ENCODE data around the gene ERGIC1. TPM values are rescaled to one million over a fixed set of nuclear protein-coding genes. Genes with fewer than 3 reads are reported as not detected.
"Not testable (repeated sequence)": the region's sequence is repeated elsewhere in the genome, so short reads cannot be mapped to it uniquely, and the experiment has no call there.

Gene ERGIC1
- total RNA-seq, 1 experiment from 2014 or later, result 77.0 TPM

GRCh38 chr5:172809774-172810173, 24.3 kb upstream of the ERGIC1 start:
- Histone ChIP-seq H3T11ph (ENCODE audit: low read length) (no peak overlapping the region), H2AFZ (ENCODE audit: low read length) (no peak overlapping the region), H3K23me2 (ENCODE audit: insufficient read length, low read depth, low read length, poor library complexity, severe bottlenecking) (no peaks in the 10 kb centered on the region), H3K4me1 (ENCODE audit: insufficient read depth, low read length) (no peaks in the 10 kb centered on the region), H3K27me3 (ENCODE audit: insufficient read depth, low read length) (no peaks in the 10 kb centered on the region), H3K14ac (ENCODE audit: insufficient read depth, low read length) (no peak overlapping the region), H3K4me2 (ENCODE audit: insufficient read depth, insufficient read length, low read length) (no peak overlapping the region), H3K9ac (ENCODE audit: extremely low read depth, insufficient read length, low read length) (no peak overlapping the region), H3K79me1 (ENCODE audit: insufficient read depth, low read depth, low read length, poor library complexity, severe bottlenecking) (no peaks in the 10 kb centered on the region), H4K8ac (replicated peaks; ENCODE audit: insufficient read length, low read depth, low read length) (no peak overlapping the region), H4K20me1 (ENCODE audit: control insufficient read depth, insufficient read depth, insufficient read length) (no peaks in the 10 kb centered on the region), H3K79me2 (ENCODE audit: insufficient read depth, low read length) (no peaks in the 10 kb centered on the region), H2BK15ac (ENCODE audit: low read depth, low read length) (no peak overlapping the region), H2AK5ac (ENCODE audit: insufficient read length, low read length) (no peak overlapping the region), H4K91ac (ENCODE audit: insufficient read length, low read depth, low read length) (no peak overlapping the region), H3K23ac (ENCODE audit: insufficient read length, low read depth, low read length) (no peak overlapping the region), H3K27ac (ENCODE audit: insufficient read length, low read depth, low read length) (no peak overlapping the region), H3K56ac (ENCODE audit: insufficient read length, low read depth, low read length) (no peak overlapping the region), H2BK120ac (ENCODE audit: low read depth, low read length, poor library complexity, severe bottlenecking) (no peak overlapping the region), H2BK12ac (ENCODE audit: insufficient read length, low read depth, low read length) (no peak overlapping the region), H3K9me3 (ENCODE audit: control insufficient read depth, low read depth, low read length) (no peaks in the 10 kb centered on the region), H4K5ac (ENCODE audit: insufficient read length, low read depth, low read length) (no peak overlapping the region), H3K18ac (ENCODE audit: insufficient read length, low read depth, low read length) (no peak overlapping the region), H2BK5ac (ENCODE audit: insufficient read length, low read length) (no peak overlapping the region), H2BK20ac (ENCODE audit: low read depth, low read length, poor library complexity, severe bottlenecking) (no peak overlapping the region), H3K4ac (ENCODE audit: low read depth, low read length) (no peak overlapping the region)
- Mint-ChIP-seq H3K27ac (no peak overlapping the region), H3K27me3 (ENCODE audit: low read depth) (peaks cover 11% of the 10 kb centered on the region), H3K4me1 (peaks cover 13 to 15% of the 10 kb centered on the region in 2 experiments), H3K9me3 (peaks cover 2% of the 10 kb centered on the region in 2 experiments; a peak in 2 of 5 replicates), H3K36me3 (ENCODE audit: insufficient read depth in 1 of 3, low read depth in 3 of 3) (no peaks in the 10 kb centered on the region), H3K4me3 (no peak overlapping the region)
- DNase-seq, result no peak
- TF ChIP-seq, protein P1, sequence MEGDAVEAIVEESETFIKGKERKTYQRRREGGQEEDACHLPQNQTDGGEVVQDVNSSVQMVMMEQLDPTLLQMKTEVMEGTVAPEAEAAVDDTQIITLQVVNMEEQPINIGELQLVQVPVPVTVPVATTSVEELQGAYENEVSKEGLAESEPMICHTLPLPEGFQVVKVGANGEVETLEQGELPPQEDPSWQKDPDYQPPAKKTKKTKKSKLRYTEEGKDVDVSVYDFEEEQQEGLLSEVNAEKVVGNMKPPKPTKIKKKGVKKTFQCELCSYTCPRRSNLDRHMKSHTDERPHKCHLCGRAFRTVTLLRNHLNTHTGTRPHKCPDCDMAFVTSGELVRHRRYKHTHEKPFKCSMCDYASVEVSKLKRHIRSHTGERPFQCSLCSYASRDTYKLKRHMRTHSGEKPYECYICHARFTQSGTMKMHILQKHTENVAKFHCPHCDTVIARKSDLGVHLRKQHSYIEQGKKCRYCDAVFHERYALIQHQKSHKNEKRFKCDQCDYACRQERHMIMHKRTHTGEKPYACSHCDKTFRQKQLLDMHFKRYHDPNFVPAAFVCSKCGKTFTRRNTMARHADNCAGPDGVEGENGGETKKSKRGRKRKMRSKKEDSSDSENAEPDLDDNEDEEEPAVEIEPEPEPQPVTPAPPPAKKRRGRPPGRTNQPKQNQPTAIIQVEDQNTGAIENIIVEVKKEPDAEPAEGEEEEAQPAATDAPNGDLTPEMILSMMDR (conservative IDR thresholded peaks at IDR 0.05), result no peak
- WGBS (ENCODE audit: extremely low coverage, insufficient read length, low lambda C conversion rate), result no CpG with 5 or more reads among the region's 2 CpGs

- H3K4ac ChIP-seq (ENCODE audit: low read depth, low read length); H2BK120ac ChIP-seq (ENCODE audit: low read depth, low read length, poor library complexity, severe bottlenecking); H3K36me3 Mint-ChIP-seq (ENCODE audit: insufficient read depth in 1 of 3, low read depth in 3 of 3); H3K56ac ChIP-seq (ENCODE audit: insufficient read length, low read depth, low read length); H3K79me1 ChIP-seq (ENCODE audit: insufficient read depth, low read depth, low read length, poor library complexity, severe bottlenecking); H3K23ac ChIP-seq (ENCODE audit: insufficient read length, low read depth, low read length); H3K9me3 ChIP-seq (ENCODE audit: control insufficient read depth, low read depth, low read length); H2BK20ac ChIP-seq (ENCODE audit: low read depth, low read length, poor library complexity, severe bottlenecking); H3K9me3 Mint-ChIP-seq; H3K14ac ChIP-seq (ENCODE audit: insufficient read depth, low read length); H2BK5ac ChIP-seq (ENCODE audit: insufficient read length, low read length); H3K4me1 ChIP-seq (ENCODE audit: insufficient read depth, low read length); H3K9ac ChIP-seq (ENCODE audit: extremely low read depth, insufficient read length, low read length); H4K91ac ChIP-seq (ENCODE audit: insufficient read length, low read depth, low read length); H3K23me2 ChIP-seq (ENCODE audit: insufficient read length, low read depth, low read length, poor library complexity, severe bottlenecking); H3T11ph ChIP-seq (ENCODE audit: low read length); H2AK5ac ChIP-seq (ENCODE audit: insufficient read length, low read length); H3K27me3 ChIP-seq (ENCODE audit: insufficient read depth, low read length); H3K27ac Mint-ChIP-seq; H4K20me1 ChIP-seq (ENCODE audit: control insufficient read depth, insufficient read depth, insufficient read length); H3K27ac ChIP-seq (ENCODE audit: insufficient read length, low read depth, low read length); H3K18ac ChIP-seq (ENCODE audit: insufficient read length, low read depth, low read length); DNase-seq; H3K4me2 ChIP-seq (ENCODE audit: insufficient read depth, insufficient read length, low read length); H4K5ac ChIP-seq (ENCODE audit: insufficient read length, low read depth, low read length); H3K4me3 Mint-ChIP-seq; H2BK12ac ChIP-seq (ENCODE audit: insufficient read length, low read depth, low read length); H2BK15ac ChIP-seq (ENCODE audit: low read depth, low read length); H4K8ac ChIP-seq (replicated peaks; ENCODE audit: insufficient read length, low read depth, low read length); H3K79me2 ChIP-seq (ENCODE audit: insufficient read depth, low read length); H2AFZ ChIP-seq (ENCODE audit: low read length): not testable (repeated sequence)
- H3K4me1 Mint-ChIP-seq, result peaks cover 13 to 15% of the 10 kb centered on the region in 2 experiments
- peaks cover 17% of the 10 kb centered on the region for H3K27me3 Mint-ChIP-seq (ENCODE audit: low read depth)
- WGBS (ENCODE audit: extremely low coverage, insufficient read length, low lambda C conversion rate), result no CpG with 5 or more reads among the region's 4 CpGs
Observed at GRCh38 chr5:172810996-172811395, 23.1 kb upstream of the ERGIC1 start.

Data from H9 (cell line).